ENCODE results near the gene TREX2.

- TF ChIP-seq CTCF (IDR thresholded peaks at IDR 0.05) (no peak), POLR2A (IDR thresholded peaks at IDR 0.05) (no peak), EP300 (IDR thresholded peaks at IDR 0.05) (no peak)
These were observed 32.9 kb upstream of the TREX2 start for GRCh38 chrX:153478746-153479145.

All from gastroesophageal sphincter (tissue), 3 donors.